GM23338 (cell line): ENCODE results near the gene NME4. TPM values are rescaled to one million over a fixed set of nuclear protein-coding genes. Genes with fewer than 3 reads are reported as not detected.

Experiments
- ATAC-seq: fragments of 200-7000 bp; cut with Tn5 transposase; 3 replicates; pipeline ENCODE4 v1.9.1; 2020
- DNase-seq: peaks from one replicate; pipeline ENCODE4 v3.0.0-alpha.2; 2015; ENCODE audit warnings: low spot score
- H2AFZ ChIP-seq: fragments of 200-600 bp; sonication (generic); 2 replicates; pipeline ENCODE4 v1.8.0; 2016; ENCODE audit warnings: antibody characterized with exemption, mild to moderate bottlenecking, moderate library complexity
- H3F3A ChIP-seq: fragments of 200-600 bp; sonication (generic); replicated peaks from 2 replicates; pipeline ENCODE4 v1.8.0; 2017; ENCODE audit warnings: antibody characterized with exemption, mixed run types, low read depth
- H3K27ac ChIP-seq: fragments of 200-600 bp; sonication (generic); 2 replicates; pipeline ENCODE4 v1.6.1; 2016; ENCODE audit warnings: low read depth
- H3K27me3 ChIP-seq: fragments of 200-600 bp; sonication (generic); 2 replicates; pipeline ENCODE4 v1.8.0; 2016; ENCODE audit warnings: mild to moderate bottlenecking, mixed run types, moderate library complexity; ENCODE audit not compliant: insufficient read depth
- H3K36me3 ChIP-seq: fragments of 200-600 bp; sonication (generic); 2 replicates; pipeline ENCODE4 v1.8.0; 2016; ENCODE audit warnings: mild to moderate bottlenecking; ENCODE audit not compliant: insufficient read depth
- H3K4me1 ChIP-seq: fragments of 200-600 bp; sonication (generic); 2 replicates; pipeline ENCODE4 v1.8.0; 2016; ENCODE audit warnings: mild to moderate bottlenecking, moderate library complexity; ENCODE audit not compliant: insufficient read depth
- H3K4me2 ChIP-seq: fragments of 200-600 bp; sonication (generic); 2 replicates; pipeline ENCODE4 v1.7.1; 2017; ENCODE audit warnings: mixed run types
- H3K4me3 ChIP-seq: fragments of 200-600 bp; sonication (generic); 2 replicates; pipeline ENCODE4 v1.6.1; 2016; ENCODE audit warnings: mixed run types
- H3K79me2 ChIP-seq: fragments of 200-600 bp; sonication (generic); replicated peaks from 2 replicates; pipeline ENCODE4 v1.8.0; 2017; ENCODE audit warnings: mild to moderate bottlenecking; ENCODE audit not compliant: insufficient read depth
- H3K9me2 ChIP-seq: fragments of 200-600 bp; sonication (generic); 2 replicates; pipeline ENCODE4 v1.8.0; 2017; ENCODE audit not compliant: insufficient read depth
- H4K20me1 ChIP-seq: fragments of 200-600 bp; sonication (generic); replicated peaks from 2 replicates; pipeline ENCODE4 v1.8.0; 2017; ENCODE audit warnings: mild to moderate bottlenecking; ENCODE audit not compliant: insufficient read depth
- H3K27ac Mint-ChIP-seq: 2 replicates; pipeline ENCODE4 v1.8.0; 2020; ENCODE audit warnings: inconsistent platforms, mild to moderate bottlenecking, moderate library complexity, mixed read lengths
- H3K27me3 Mint-ChIP-seq: 3 replicates; pipeline ENCODE4 v1.8.0; 2022; ENCODE audit warnings: low read depth, mild to moderate bottlenecking, moderate library complexity, mixed read lengths, inconsistent platforms; ENCODE audit not compliant: insufficient read depth, poor library complexity
- H3K36me3 Mint-ChIP-seq: 3 replicates; pipeline ENCODE4 v1.8.0; 2021; ENCODE audit warnings: low read depth, mild to moderate bottlenecking, inconsistent platforms, moderate library complexity, mixed read lengths
- H3K4me1 Mint-ChIP-seq: 3 replicates; pipeline ENCODE4 v1.8.0; 2020; ENCODE audit warnings: mild to moderate bottlenecking, inconsistent platforms, mixed read lengths
- H3K4me3 Mint-ChIP-seq: 3 replicates; pipeline ENCODE4 v1.8.0; 2021; ENCODE audit warnings: moderate library complexity, mild to moderate bottlenecking, inconsistent platforms, mixed read lengths
- H3K9me3 Mint-ChIP-seq: 3 replicates; pipeline ENCODE4 v1.8.0; 2020; ENCODE audit warnings: moderate library complexity, mild to moderate bottlenecking, inconsistent platforms, mixed read lengths
- EZH2phosphoT487 ChIP-seq: fragments of 200-600 bp; sonication (generic); IDR thresholded peaks from one replicate; pipeline ENCODE4 v1.8.1; 2018; ENCODE audit warnings: antibody characterized with exemption; ENCODE audit not compliant: unreplicated experiment
- JUNB ChIP-seq: IDR thresholded peaks from one replicate; pipeline ENCODE4 v1.6.1; 2016; ENCODE audit warnings: antibody characterized with exemption; ENCODE audit not compliant: unreplicated experiment
- REST ChIP-seq: IDR thresholded peaks from one replicate; pipeline ENCODE4 v1.6.1; 2018; ENCODE audit warnings: antibody characterized with exemption; ENCODE audit not compliant: unreplicated experiment
- STAT1 ChIP-seq: IDR thresholded peaks from one replicate; pipeline ENCODE4 v1.6.1; 2016; ENCODE audit warnings: antibody characterized with exemption; ENCODE audit not compliant: unreplicated experiment
- ZNF462 ChIP-seq: fragments of 250-450 bp; sonication (Bioruptor Pico); IDR thresholded peaks from 2 replicates; pipeline ENCODE4 v1.5.0; 2020; ENCODE audit warnings: mild to moderate bottlenecking, moderate library complexity
- long read RNA-seq: library from polyadenylated mRNA; unstranded; transcript quantifications from one replicate; pipeline ENCODE4 v2.0.0, GENCODE V29; 2020; ENCODE audit not compliant: unreplicated experiment
- polyA plus RNA-seq: library from polyadenylated mRNA; unstranded; fragments of >200 nt; fragmentation: Nextera tagmentation; extraction: Ambion mirVana; gene quantifications from 2 replicates; pipeline ENCODE4 v1.2.1, GENCODE V29; 2016
- total RNA-seq: library from RNA; depleted of rRNA; stranded (reverse); fragments of >200 nt; shearing (Covaris generic); gene quantifications from 2 replicates; pipeline ENCODE4 v1.2.3, GENCODE V29; 2014; rRNA removed
- TF ChIP-seq, protein P1 (sequence below): IDR thresholded peaks from 2 replicates; pipeline ENCODE4 v1.6.1; 2016; ENCODE audit warnings: antibody characterized with exemption
- TF ChIP-seq, protein P2 (sequence below), 2 experiments: fragments of 200-600 bp in 1 of 2; sonication (generic) in 1 of 2; conservative IDR thresholded peaks; 2 replicates each; pipeline versions ENCODE4 v1.5.1 to v1.6.1; 2016 to 2017; ENCODE audit warnings: antibody characterized with exemption in 2 of 2, low read depth in 2 of 2, mild to moderate bottlenecking in 2 of 2, moderate library complexity in 1 of 2

NME4 gene
- total RNA-seq (228 and 249 TPM in 2 replicates), polyA plus RNA-seq (511 and 521 TPM in 2 replicates)
- long read RNA-seq, transcript NME4-201 (5 exons, 995 nt): major isoform, 118 of 147 reads
- long read RNA-seq, transcript NME4-211 (6 exons, 1,193 nt): minor isoform, 5 of 147 reads
- long read RNA-seq, partial matches to known transcripts: 10 of 147 reads
- long read RNA-seq, other reads (novel, unspliced or antisense): 9 of 147 reads

GRCh38 chr16:397135-397661, at the start of gene NME4:
Gene NME4 (plus strand): TSS chr16:397199. CDS start chr16:397223, 24 bp downstream.
- Mint-ChIP-seq H3K9me3 (peaks cover 15% of the 10 kb centered on the region), H3K4me1 (peaks cover 29% of the 10 kb centered on the region), H3K27me3 (peaks cover 31% of the 10 kb centered on the region), H3K27ac (peak within 1 kb of the TSS; percentile 95), H3K36me3 (peaks cover 30% of the 10 kb centered on the region), H3K4me3 (peak within 1 kb of the TSS; percentile 83)
- no peaks in the 10 kb centered on the region for H3K27me3 ChIP-seq
- H3K79me2 ChIP-seq: no peaks in the 10 kb centered on the region
- peak within 1 kb of the TSS; percentile 67; the same call in 1 of the 2 replicates for H2AFZ ChIP-seq
- ATAC-seq (peak; percentile 2; the same call in 2 of the 3 replicates), DNase-seq (peak; percentile 76)
- H4K20me1 ChIP-seq: no peaks in the 10 kb centered on the region; the same call in none of the 2 replicates
- H3F3A ChIP-seq: peaks cover 32% of the 10 kb centered on the region
- H3K4me2 ChIP-seq: peak within 1 kb of the TSS; percentile 78
- no peaks in the 10 kb centered on the region; the same call in 1 of the 2 replicates for H3K36me3 ChIP-seq
- no peaks in the 10 kb centered on the region for H3K9me2 ChIP-seq
- peak within 1 kb of the TSS; percentile 60 for H3K4me3 ChIP-seq
- H3K4me1 ChIP-seq: peaks cover 20% of the 10 kb centered on the region
- TF ChIP-seq JUNB: no peak
- TF ChIP-seq EZH2phosphoT487: no peak
- TF ChIP-seq, protein P1, sequence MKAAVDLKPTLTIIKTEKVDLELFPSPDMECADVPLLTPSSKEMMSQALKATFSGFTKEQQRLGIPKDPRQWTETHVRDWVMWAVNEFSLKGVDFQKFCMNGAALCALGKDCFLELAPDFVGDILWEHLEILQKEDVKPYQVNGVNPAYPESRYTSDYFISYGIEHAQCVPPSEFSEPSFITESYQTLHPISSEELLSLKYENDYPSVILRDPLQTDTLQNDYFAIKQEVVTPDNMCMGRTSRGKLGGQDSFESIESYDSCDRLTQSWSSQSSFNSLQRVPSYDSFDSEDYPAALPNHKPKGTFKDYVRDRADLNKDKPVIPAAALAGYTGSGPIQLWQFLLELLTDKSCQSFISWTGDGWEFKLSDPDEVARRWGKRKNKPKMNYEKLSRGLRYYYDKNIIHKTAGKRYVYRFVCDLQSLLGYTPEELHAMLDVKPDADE: no peak
- H3K27ac ChIP-seq: peak within 1 kb of the TSS; percentile 93

- no peak for ATAC-seq
- Histone ChIP-seq H3K27ac (0 out of 2 replicates have a peak overlapping the region, but pooled peaks have one; percentile 39), H3K9me2 (no peaks in the 10 kb centered on the region), H3F3A (peaks cover 9% of the 10 kb centered on the region), H3K36me3 (no peaks in the 10 kb centered on the region), H3K79me2 (peaks cover 97% of the 10 kb centered on the region), H4K20me1 (peaks cover 58% of the 10 kb centered on the region), H3K4me2 (no peak overlapping the region), H3K4me3 (no peak overlapping the region), H2AFZ (no peak overlapping the region), H3K4me1 (no peaks in the 10 kb centered on the region; the same call in 1 of the 2 replicates), H3K27me3 (no peaks in the 10 kb centered on the region)
- Mint-ChIP-seq H3K27ac (0 out of 2 replicates have a peak overlapping the region, but pooled peaks have one; percentile 7), H3K4me3 (no peak overlapping the region; the same call in 2 of the 3 replicates), H3K9me3 (no peaks in the 10 kb centered on the region), H3K36me3 (peaks cover 60% of the 10 kb centered on the region), H3K4me1 (peaks cover 14% of the 10 kb centered on the region), H3K27me3 (peaks cover 8% of the 10 kb centered on the region)
- no peak for DNase-seq
- no peak for TF ChIP-seq EZH2phosphoT487
- TF ChIP-seq STAT1: no peak
- TF ChIP-seq REST: no peak
- TF ChIP-seq, protein P2, sequence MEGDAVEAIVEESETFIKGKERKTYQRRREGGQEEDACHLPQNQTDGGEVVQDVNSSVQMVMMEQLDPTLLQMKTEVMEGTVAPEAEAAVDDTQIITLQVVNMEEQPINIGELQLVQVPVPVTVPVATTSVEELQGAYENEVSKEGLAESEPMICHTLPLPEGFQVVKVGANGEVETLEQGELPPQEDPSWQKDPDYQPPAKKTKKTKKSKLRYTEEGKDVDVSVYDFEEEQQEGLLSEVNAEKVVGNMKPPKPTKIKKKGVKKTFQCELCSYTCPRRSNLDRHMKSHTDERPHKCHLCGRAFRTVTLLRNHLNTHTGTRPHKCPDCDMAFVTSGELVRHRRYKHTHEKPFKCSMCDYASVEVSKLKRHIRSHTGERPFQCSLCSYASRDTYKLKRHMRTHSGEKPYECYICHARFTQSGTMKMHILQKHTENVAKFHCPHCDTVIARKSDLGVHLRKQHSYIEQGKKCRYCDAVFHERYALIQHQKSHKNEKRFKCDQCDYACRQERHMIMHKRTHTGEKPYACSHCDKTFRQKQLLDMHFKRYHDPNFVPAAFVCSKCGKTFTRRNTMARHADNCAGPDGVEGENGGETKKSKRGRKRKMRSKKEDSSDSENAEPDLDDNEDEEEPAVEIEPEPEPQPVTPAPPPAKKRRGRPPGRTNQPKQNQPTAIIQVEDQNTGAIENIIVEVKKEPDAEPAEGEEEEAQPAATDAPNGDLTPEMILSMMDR (conservative IDR thresholded peaks at IDR 0.05; ENCODE audit: low read depth in 2 of 2): no peak
- no peak for TF ChIP-seq ZNF462
Observed at GRCh38 chr16:347203-347602, 49.8 kb upstream of the NME4 start.
